GM12874 (cell line): Measurements from ENCODE around the gene SEPTIN2.

Experiments
- TF ChIP-seq, protein P1 (sequence below): IDR thresholded peaks from 2 replicates; pipeline ENCODE4 v1.5.1; 2011; ENCODE audit warnings: low read depth, mild to moderate bottlenecking, control low read depth, low read length, moderate library complexity; ENCODE audit not compliant: insufficient read depth

The SEPTIN2 gene

DNA sequence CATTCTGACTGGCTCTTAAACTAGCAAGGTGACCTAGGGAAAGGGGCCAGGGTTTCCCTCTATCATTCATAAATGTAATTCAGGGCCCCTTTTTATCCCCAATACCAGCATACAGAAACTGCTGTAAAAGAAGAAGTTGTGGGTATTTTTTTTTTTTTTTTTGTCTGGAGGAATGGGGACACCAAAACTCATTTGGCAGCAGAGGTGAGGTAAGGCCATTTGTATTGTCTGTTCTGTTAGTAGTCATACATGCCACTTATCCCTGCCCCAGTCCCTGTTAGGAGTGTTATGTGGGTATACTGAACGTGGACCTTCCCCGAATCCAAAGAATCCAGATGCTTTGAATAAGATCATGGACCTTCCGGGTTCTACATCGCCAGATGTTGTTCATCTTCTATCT, 1.7 kb downstream of the SEPTIN2 start:
- TF ChIP-seq, protein P1, sequence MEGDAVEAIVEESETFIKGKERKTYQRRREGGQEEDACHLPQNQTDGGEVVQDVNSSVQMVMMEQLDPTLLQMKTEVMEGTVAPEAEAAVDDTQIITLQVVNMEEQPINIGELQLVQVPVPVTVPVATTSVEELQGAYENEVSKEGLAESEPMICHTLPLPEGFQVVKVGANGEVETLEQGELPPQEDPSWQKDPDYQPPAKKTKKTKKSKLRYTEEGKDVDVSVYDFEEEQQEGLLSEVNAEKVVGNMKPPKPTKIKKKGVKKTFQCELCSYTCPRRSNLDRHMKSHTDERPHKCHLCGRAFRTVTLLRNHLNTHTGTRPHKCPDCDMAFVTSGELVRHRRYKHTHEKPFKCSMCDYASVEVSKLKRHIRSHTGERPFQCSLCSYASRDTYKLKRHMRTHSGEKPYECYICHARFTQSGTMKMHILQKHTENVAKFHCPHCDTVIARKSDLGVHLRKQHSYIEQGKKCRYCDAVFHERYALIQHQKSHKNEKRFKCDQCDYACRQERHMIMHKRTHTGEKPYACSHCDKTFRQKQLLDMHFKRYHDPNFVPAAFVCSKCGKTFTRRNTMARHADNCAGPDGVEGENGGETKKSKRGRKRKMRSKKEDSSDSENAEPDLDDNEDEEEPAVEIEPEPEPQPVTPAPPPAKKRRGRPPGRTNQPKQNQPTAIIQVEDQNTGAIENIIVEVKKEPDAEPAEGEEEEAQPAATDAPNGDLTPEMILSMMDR, result no peak

GRCh38 chr2:241320394-241320793, 4.7 kb downstream of the SEPTIN2 start:
- TF ChIP-seq, protein P1, result no peak

- TF ChIP-seq, protein P1, result no peak
Measured at GRCh38 chr2:241321033-241321432, 5.3 kb downstream of the SEPTIN2 start.

- TF ChIP-seq, protein P1, result no peak
Measured at GRCh38 chr2:241321886-241322285, 6.2 kb downstream of the SEPTIN2 start.

- TF ChIP-seq, protein P1, result no peak
Measured at GRCh38 chr2:241323778-241324177, 8.1 kb downstream of the SEPTIN2 start.

DNA sequence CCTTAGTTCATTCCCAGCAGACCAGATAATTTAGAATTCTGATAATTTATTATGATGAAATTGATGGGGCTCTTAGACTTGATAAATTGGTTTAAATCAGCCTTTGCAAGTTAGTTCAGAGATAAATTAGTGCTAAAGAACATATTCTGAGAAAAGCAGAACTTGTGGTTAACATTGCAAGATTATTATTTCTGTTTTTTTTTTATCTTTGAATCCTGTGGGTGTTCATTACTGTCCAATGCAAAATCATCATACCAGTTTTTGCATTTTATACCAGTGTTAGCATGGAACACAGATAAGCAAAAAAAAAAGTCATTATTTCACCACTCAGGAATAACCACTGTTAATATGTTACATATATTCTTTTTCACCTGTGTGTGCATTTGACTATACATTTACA, 9.1 kb downstream of the SEPTIN2 start:
- TF ChIP-seq, protein P1, result no peak

DNA sequence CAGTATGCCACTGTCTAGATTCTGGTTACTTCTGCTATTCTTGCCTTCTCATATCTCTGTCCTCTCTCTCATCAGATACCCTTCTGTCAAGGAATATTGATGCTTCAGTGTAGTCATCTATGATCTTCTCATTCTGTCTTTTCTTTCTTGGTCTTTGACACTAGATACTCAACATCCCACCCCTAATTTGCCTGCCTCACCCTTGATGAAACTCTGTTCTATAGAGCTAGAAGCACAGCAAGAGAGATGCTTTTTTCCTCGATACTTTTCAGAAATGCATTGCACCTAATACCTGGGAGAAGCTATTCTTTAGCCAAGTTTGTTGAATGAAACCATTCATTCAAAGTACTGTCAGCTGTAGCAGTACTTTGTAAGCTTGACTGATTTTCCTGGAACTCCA, 9.5 kb downstream of the SEPTIN2 start:
- TF ChIP-seq, protein P1, result no peak
